Neural progenitor cell (in vitro differentiated cells): Measurements from ENCODE around the gene AUTS2. TPM values are rescaled to one million over a fixed set of nuclear protein-coding genes. Genes with fewer than 3 reads are reported as not detected.

Experiments
- DNase-seq: peaks from one replicate; pipeline ENCODE4 v3.0.0-alpha.2; 2016; ENCODE audit warnings: low spot score
- H2AFZ ChIP-seq: fragments of 200-600 bp; sonication (generic); replicated peaks from 2 replicates; pipeline ENCODE4 v1.6.1; 2016; ENCODE audit warnings: antibody characterized with exemption
- H3F3A ChIP-seq: fragments of 200-600 bp; sonication (generic); 2 replicates; pipeline ENCODE4 v1.6.1; 2016; ENCODE audit warnings: antibody characterized with exemption, low read depth
- H3K27ac ChIP-seq: fragments of 200-600 bp; sonication (generic); 2 replicates; pipeline ENCODE4 v1.5.1; 2016; ENCODE audit warnings: mild to moderate bottlenecking
- H3K27me3 ChIP-seq: fragments of 200-600 bp; sonication (generic); 2 replicates; pipeline ENCODE4 v1.6.1; 2016; ENCODE audit warnings: mild to moderate bottlenecking, moderate library complexity
- H3K36me3 ChIP-seq: fragments of 200-600 bp; sonication (generic); 2 replicates; pipeline ENCODE4 v1.5.1; 2016
- H3K4me1 ChIP-seq: fragments of 200-600 bp; sonication (generic); 2 replicates; pipeline ENCODE4 v1.6.1; 2016; ENCODE audit warnings: mixed run types
- H3K4me2 ChIP-seq: fragments of 200-600 bp; sonication (generic); 2 replicates; pipeline ENCODE4 v1.6.1; 2016
- H3K4me3 ChIP-seq: fragments of 200-600 bp; sonication (generic); 2 replicates; pipeline ENCODE4 v1.5.1; 2016
- H3K79me2 ChIP-seq: fragments of 200-600 bp; sonication (generic); 2 replicates; pipeline ENCODE4 v1.6.1; 2016; ENCODE audit warnings: low read depth
- H3K9ac ChIP-seq: fragments of 200-600 bp; sonication (generic); 2 replicates; pipeline ENCODE4 v1.6.1; 2016
- H3K9me3 ChIP-seq: fragments of 200-600 bp; sonication (generic); 2 replicates; pipeline ENCODE4 v1.5.1; 2016; ENCODE audit warnings: low read depth
- H4K20me1 ChIP-seq: fragments of 200-600 bp; sonication (generic); 2 replicates; pipeline ENCODE4 v1.6.1; 2016; ENCODE audit warnings: low read depth
- H3K27ac Mint-ChIP-seq: 3 replicates; pipeline ENCODE4 v1.8.0; 2021; ENCODE audit warnings: mixed read lengths
- H3K27me3 Mint-ChIP-seq: 2 replicates; pipeline ENCODE4 v1.8.0; 2022; ENCODE audit warnings: low read depth, mild to moderate bottlenecking, inconsistent platforms, moderate library complexity, mixed read lengths; ENCODE audit not compliant: insufficient read depth
- H3K36me3 Mint-ChIP-seq: 3 replicates; pipeline ENCODE4 v1.8.0; 2021; ENCODE audit warnings: mixed read lengths
- H3K4me1 Mint-ChIP-seq: 3 replicates; pipeline ENCODE4 v1.8.0; 2021; ENCODE audit warnings: mixed read lengths
- H3K4me3 Mint-ChIP-seq: 3 replicates; pipeline ENCODE4 v1.8.0; 2021; ENCODE audit warnings: mild to moderate bottlenecking, moderate library complexity, mixed read lengths
- H3K9me3 Mint-ChIP-seq: 3 replicates; pipeline ENCODE4 v1.8.0; 2020; ENCODE audit warnings: mixed read lengths
- CTCF ChIP-seq: fragments of 200-600 bp; sonication (generic); IDR thresholded peaks from 2 replicates; pipeline ENCODE4 v1.5.1; 2017; ENCODE audit warnings: antibody characterized with exemption, mild to moderate bottlenecking
- EZH2 ChIP-seq: fragments of 200-600 bp; sonication (generic); IDR thresholded peaks from 2 replicates; pipeline ENCODE4 v1.6.1; 2017; ENCODE audit warnings: antibody characterized with exemption, mild to moderate bottlenecking, moderate library complexity
- EZH2phosphoT487 ChIP-seq: fragments of 200-600 bp; sonication (generic); IDR thresholded peaks from 2 replicates; pipeline ENCODE4 v1.6.1; 2017; ENCODE audit warnings: antibody characterized with exemption
- total RNA-seq: library from RNA; depleted of rRNA; stranded (reverse); fragments of >200 nt; gene quantifications from 2 replicates; pipeline ENCODE4 v1.2.3, GENCODE V29; 2015; ENCODE audit warnings: low replicate concordance

The AUTS2 gene
- total RNA-seq, 1 donor from 2014 or later = 50.0 TPM

GRCh38 chr7:70432567-70433001 is 834.3 kb downstream of the AUTS2 start:
- no peak for TF ChIP-seq EZH2phosphoT487
- TF ChIP-seq CTCF = no peak
- TF ChIP-seq EZH2 = no peak

GRCh38 chr7:70434376-70434775 is 836.1 kb downstream of the AUTS2 start:
- TF ChIP-seq CTCF (peak; percentile 9), EZH2 (no peak)
- Histone ChIP-seq H3K79me2 (no peaks in the 10 kb centered on the region), H3K4me2 (no peak overlapping the region), H3K27me3 (no peaks in the 10 kb centered on the region), H3K9ac (no peak overlapping the region), H3K9me3 (no peaks in the 10 kb centered on the region), H3K4me3 (no peak overlapping the region), H3K27ac (no peak overlapping the region), H3K4me1 (no peaks in the 10 kb centered on the region), H3F3A (no peaks in the 10 kb centered on the region), H2AFZ (no peak overlapping the region), H3K36me3 (no peaks in the 10 kb centered on the region), H4K20me1 (no peaks in the 10 kb centered on the region)
- Mint-ChIP-seq H3K4me3 (no peak overlapping the region), H3K27ac (no peak overlapping the region), H3K4me1 (peaks cover 5% of the 10 kb centered on the region), H3K9me3 (peaks cover 2% of the 10 kb centered on the region), H3K27me3 (no peaks in the 10 kb centered on the region), H3K36me3 (peaks cover 2% of the 10 kb centered on the region)
- no peak for DNase-seq

More at GRCh38 chr7:70432567-70433001, 834.3 kb downstream of the AUTS2 start:
- Histone ChIP-seq H3K79me2 (no peaks in the 10 kb centered on the region), H4K20me1 (no peaks in the 10 kb centered on the region), H2AFZ (no peak overlapping the region), H3K27me3 (no peaks in the 10 kb centered on the region), H3K4me2 (no peak overlapping the region), H3K4me1 (peaks cover under 1% of the 10 kb centered on the region), H3K36me3 (no peaks in the 10 kb centered on the region), H3K9me3 (no peaks in the 10 kb centered on the region), H3K4me3 (no peak overlapping the region), H3K9ac (no peak overlapping the region), H3K27ac (no peak overlapping the region), H3F3A (no peaks in the 10 kb centered on the region)
- H3K4me1 Mint-ChIP-seq = peaks cover 5% of the 10 kb centered on the region
- H3K4me3 Mint-ChIP-seq = no peak overlapping the region
- H3K27ac Mint-ChIP-seq = no peak overlapping the region
- no peak for DNase-seq
- H3K9me3 Mint-ChIP-seq = peaks cover 2% of the 10 kb centered on the region
- no peaks in the 10 kb centered on the region for H3K36me3 Mint-ChIP-seq
- no peaks in the 10 kb centered on the region for H3K27me3 Mint-ChIP-seq

GRCh38 chr7:70434821-70435220 is 836.5 kb downstream of the AUTS2 start:
- Histone ChIP-seq H4K20me1 (no peaks in the 10 kb centered on the region), H2AFZ (no peak overlapping the region), H3K27me3 (no peaks in the 10 kb centered on the region), H3K79me2 (no peaks in the 10 kb centered on the region), H3K36me3 (no peaks in the 10 kb centered on the region), H3K27ac (no peak overlapping the region), H3K4me2 (no peak overlapping the region), H3K4me1 (no peaks in the 10 kb centered on the region), H3K4me3 (no peak overlapping the region), H3K9me3 (no peaks in the 10 kb centered on the region), H3K9ac (no peak overlapping the region), H3F3A (no peaks in the 10 kb centered on the region)
- H3K9me3 Mint-ChIP-seq = peaks cover 2% of the 10 kb centered on the region
- no peak overlapping the region for H3K27ac Mint-ChIP-seq
- no peak overlapping the region for H3K4me3 Mint-ChIP-seq
- TF ChIP-seq EZH2 (no peak), EZH2phosphoT487 (no peak), CTCF (no peak)
- peaks cover 5% of the 10 kb centered on the region for H3K4me1 Mint-ChIP-seq
- peaks cover 1% of the 10 kb centered on the region for H3K27me3 Mint-ChIP-seq
- peaks cover 2% of the 10 kb centered on the region for H3K36me3 Mint-ChIP-seq
- no peak for DNase-seq
